HG03575 (cell line): ENCODE measurements around the gene TERT.
"Not testable (repeated sequence)": the region's sequence is repeated elsewhere in the genome, so short reads cannot be mapped to it uniquely, and the experiment has no call there.

Experiments used
- ATAC-seq: cut with Tn5 transposase; IDR thresholded peaks from one replicate; pipeline ENCODE4 v1.9.1; 2021; ENCODE audit not compliant: unreplicated experiment, insufficient number of reproducible peaks, low FRiP score; ENCODE audit errors: extremely low read depth

TERT gene

DNA sequence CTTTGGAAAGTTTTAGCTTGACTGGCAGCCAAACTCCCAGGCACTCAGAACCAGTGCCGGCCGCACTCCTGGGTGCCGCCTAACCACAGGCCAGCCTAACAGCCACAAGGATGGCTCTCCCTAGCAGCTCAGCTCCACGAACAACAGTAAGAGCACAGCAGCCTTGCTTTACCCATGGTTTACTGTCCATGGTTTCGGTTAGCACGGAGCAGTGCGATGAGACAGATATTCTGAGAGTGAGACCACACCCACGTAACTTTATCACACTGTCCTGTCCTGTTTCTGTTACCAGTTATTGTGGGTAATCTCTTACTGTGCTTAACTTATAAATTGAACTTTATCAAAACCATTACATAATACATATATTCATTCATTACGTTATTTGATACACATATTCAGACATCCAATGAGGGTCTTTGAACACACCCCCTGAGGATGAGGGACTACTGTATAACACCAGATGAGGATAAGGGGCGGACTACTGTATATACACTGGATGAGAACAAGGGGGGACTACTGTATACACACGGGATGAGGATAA is 37.7 kb upstream of the TERT start:
- ATAC-seq, result no peak

DNA sequence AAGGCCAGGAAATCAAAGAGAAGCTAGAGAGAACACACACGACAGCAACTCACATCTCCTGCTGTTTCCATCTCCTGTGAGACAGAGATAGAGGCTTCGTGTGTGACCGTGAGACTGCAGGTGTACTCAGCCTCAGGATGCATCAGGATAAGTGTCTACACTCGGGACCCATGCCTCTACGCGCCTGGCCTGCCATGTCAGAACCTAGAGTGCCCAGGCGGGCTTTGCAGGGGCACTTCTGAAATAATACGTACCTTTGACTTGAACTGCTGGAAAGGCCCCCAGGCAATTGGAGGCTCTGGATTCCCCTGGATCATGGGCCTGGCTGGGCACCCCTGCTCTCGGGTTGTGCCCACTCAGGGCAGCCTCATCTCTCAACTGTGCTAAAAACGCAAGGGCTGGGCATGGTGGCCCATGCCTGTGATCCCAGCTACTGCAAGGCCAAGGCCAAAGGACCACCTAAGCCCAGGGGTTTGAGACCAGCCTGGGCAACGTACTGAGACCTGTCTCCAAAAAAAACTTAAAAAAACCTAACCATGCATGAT is 37.1 kb upstream of the TERT start:
- ATAC-seq, result no peak

DNA sequence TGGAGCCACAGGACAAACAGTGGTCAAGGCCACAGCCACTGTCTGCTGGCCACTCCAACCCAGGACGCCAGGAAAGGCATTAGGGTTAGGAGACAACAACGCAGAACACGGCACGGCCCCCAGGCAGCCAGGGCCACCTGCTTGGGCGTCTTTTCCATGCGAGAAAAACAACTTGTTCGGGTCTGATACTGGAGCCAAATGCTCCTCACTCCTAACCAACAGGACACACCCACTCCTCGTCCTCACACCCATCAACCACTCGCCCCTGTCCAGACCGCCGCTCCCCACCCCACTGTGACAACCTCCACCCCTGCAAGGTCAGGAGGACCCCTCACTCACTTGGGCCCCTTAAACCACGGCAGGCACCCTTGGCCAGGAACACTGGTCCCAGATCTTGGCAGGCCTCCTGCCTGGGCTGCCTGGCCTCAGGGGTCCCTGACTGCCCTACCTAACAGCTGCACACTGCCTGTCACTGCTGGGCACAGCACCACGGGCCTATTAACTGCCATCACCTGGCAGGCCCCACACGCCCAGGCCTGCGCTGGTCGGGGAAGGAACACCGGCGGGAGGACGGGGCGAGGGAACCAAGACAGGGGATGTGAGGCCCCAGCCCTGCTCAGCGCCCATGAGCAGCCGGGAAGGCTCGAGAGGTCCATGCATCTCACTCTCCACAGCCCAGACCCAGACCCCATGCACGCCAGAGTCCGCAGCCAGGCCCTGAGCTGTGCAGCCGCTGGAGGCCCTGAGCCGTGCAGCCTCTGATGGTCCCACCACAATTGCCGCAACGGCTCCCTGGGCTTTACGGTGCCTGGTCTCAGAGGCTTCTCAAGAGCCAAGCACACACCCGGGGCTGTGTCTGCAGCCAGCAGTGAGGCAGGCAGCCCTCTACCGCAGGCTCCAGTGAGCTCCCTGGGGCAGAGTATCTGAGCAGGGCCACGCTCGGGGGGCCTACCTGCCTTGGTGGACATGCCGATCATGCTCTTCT is 36.3 kb upstream of the TERT start:
- no peak for ATAC-seq

DNA sequence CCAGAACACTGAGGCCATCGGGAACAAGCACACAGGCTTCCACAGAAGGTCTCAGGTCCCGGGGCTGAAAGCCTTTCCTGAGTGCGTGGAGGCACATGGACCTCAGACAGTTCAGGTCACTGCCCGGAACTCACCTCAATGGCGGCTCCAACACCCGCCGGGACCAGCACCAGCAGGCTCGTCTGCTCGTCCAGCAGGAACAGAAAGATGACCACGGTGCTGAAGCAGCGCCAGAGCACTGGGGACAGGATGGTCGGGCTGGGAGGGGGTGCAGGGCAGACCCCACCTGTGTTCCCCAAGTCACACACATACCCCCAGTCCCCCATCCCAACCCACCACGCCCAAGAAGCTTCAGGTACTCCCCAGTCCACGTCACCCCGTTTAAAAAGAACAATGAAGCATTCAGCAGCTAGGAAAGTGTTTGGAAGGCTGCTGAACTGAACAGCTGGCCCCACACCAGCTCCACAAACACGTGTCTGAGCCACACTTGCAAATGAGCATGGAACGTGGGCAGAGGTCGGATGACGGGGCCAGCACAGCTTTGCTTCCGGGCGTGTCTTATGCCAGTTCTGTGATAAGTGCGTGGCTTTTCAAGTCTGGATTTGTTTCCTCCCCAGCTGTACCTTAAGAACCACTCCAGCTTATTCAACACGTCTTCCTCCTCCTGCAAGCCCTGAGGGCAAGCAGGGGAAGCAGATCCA is 35.4 kb upstream of the TERT start:
- no peak for ATAC-seq

DNA sequence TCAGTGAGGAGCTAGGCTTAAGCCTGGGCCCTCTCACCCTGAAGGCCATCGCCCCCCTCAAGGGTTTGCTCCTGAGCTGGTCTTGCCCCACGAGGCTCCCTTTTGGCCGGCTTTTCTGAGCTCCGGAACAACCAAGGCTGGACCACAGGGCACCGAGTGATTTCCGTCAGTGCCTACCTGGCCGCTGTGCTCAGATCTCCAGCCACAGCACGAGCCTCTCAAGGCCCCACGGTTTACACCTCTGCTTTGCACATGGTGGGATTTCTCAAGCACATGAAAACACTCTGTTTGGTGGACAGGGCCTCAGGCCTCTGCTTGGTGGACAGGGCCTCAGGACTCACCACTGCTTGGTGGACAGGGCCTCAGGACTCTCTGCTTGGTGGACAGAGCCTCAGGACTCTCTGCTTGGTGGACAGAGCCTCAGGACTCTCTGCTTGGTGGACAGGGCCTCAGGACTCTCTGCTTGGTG is 34.3 kb upstream of the TERT start:
- ATAC-seq, result no peak

DNA sequence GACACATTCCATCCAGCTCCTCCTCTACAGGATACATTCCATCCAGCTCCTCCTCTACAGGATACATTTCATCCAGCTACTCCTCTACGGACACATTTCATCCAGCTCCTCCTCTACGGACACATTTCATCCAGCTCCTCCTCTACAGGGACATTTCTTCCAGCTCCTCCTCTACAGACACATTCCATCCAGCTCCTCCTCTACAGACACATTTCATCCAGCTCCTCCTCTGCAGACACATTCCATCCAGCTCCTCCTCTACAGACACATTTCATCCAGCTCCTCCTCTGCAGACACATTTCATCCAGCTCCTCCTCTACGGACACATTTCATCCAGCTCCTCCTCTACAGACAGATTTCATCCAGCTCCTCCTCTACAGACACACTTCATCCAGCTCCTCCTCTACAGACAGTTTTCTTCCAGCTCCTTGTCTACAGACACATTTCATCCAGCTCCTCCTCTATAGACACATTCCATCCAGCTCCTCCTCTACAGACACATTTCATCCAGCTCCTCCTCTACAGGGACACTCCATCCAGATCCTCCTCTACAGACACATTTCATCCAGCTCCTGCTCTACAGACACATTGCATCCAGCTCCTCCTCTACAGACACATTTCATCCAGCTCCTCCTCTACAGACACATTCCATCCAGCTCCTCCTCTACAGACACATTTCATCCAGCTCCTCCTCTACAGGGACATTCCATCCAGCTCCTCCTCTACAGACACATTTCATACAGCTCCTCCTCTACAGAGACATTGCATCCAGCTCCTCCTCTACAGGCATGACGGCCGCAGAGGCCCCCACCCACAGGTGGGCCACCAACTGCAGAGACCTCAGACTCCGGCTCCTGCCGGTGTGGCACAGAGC is 33.6 kb upstream of the TERT start:
- not testable (repeated sequence) for ATAC-seq

DNA sequence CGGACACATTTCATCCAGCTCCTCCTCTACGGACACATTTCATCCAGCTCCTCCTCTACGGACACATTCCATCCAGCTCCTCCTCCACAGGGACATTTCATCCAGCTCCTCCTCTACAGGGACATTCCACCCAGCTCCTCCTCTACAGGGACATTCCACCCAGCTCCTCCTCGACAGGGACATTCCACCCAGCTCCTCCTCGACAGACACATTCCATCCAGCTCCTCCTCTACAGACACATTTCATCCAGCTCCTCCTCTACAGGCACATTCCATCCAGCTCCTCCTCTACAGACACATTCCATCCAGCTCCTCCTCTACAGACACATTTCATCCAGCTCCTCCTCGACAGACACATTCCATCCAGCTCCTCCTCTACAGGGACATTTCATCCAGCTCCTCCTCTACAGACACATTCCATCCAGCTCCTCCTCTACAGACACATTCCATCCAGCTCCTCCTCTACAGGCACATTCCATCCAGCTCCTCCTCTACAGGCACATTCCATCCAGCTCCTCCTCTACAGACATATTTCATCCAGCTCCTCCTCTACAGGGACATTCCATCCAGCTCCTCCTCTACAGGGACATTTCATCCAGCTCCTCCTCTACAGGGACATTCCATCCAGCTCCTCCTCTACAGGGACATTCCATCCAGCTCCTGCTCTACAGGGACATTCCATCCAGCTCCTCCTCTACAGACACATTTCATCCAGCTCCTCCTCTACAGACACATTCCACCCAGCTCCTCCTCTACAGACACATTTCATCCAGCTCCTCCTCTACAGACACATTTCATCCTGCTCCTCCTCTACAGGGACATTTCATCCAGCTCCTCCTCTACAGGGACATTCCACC is 32.3 kb upstream of the TERT start:
- ATAC-seq, result not testable (repeated sequence)

DNA sequence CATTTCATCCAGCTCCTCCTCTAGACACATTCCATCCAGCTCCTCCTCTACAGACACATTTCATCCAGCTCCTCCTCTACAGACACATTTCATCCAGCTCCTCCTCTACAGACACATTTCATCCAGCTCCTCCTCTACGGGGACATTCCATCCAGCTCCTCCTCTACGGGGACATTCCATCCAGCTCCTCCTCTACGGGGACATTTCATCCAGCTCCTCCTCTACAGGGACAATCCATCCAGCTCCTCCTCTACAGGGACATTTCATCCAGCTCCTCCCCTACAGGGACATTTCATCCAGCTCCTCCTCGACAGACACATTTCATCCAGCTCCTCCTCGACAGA is 31.6 kb upstream of the TERT start:
- not testable (repeated sequence) for ATAC-seq

DNA sequence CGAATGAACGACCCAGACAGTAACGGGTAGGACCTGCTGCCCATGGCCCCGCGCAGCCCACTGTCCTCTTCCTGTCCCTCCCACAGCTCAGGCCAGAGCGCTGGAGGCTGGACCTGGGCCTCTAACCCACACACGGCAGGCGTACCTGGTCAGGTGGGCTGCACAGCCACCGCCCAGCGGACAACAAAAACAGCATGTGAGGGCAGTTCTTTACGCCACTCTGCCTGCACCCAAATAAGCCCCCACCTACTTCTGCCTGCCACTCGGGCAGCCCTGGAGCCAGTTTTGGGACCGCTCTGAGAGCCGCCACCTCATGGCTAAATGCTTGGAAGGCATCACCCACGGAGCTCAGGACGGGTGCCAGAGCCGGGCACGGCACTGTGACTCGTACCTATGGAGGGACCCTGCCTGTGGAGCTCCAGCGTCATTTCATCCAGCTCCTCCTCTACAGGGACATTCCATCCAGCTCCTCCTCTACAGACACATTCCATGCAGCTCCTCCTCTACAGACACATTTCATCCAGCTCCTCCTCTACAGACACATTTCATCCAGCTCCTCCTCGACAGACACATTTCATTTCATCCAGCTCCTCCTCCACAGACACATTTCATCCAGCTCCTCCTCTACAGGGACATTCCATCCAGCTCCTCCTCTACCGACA is 31.1 kb upstream of the TERT start:
- ATAC-seq, result no peak

DNA sequence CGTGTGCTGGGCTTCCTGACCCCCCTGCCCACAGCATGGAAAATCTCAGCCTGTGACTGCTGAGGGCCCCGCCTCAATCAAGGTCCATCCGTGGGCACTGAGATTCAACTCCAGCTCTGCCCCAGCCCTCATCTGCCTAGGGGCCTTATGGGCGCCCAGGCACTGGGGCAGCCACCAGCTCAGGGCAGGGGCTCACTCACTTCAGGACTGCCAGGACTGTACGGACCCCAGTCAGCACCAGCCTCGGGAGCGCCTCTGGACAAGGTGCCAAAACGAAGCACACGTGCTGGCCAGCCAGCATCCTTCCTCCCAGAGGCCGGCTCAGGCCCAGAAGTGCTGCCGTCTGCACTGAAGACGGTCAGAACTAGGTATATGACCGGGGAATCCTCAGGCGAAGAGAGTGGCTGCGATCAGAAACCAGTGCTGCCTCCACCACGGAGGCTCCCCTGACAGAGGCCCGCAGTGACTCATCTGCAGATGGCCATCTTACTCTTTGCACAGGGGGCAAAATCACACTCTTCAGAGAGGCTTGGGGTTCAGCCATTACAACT is 30.4 kb upstream of the TERT start:
- ATAC-seq, result no peak

DNA sequence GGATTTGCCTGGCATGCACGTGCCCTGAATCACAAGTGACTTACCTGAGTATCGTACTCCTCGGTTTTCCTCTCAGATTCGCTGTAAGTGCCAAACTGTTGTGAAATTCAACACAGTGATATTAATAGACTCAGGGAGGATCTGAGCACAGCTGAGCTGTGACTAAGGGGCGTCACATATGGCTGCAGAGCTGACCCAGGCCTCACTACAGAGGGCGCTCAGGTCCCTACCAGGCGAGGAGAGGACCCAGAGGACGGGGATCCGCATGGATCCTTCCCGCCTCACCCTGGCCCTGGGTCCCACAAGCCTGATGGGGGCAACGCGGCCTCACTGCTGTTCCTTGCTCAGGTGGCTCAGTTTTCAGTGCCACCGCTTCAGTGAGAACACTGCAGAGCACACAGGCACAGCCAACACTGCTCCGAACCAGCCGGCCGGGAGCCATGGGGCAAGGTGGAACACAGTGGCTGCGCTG is 29.9 kb upstream of the TERT start:
- no peak for ATAC-seq

DNA sequence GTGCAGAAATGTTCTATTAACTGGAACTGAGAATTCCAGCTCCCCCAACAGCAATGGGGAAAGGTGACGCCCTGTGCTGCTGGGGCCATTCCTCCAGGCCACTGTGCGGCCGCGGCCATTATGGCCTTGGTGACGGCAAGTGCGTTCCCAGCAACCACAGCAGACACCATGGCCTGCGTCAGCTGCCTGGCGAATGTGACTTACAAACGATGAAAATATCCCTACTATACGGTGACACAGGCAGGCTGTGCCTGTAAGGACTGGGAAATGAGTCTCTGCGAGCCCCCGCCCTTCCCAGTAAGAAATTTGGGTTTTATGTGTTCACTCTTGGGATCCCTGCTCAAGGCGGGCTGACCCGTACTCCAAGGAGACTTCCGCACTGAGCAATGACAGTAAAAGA is 29.4 kb upstream of the TERT start:
- ATAC-seq, result no peak

DNA sequence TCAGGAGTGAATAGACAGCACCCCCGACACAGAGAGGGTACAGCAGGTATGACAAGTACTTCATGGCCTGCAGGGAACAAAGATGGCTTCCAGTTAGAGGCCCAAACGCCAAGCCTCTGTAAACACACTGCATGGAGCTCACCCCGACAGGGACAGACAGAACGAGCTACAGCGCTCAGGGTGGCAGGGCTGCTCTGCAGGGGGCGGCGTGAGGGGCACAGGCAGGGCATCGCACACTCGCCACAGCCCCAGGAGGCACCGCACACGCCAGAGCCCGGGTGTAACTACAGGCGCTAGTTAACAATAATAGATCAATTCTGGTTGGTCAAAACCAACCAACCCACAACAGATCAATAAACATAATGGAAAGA is 28.9 kb upstream of the TERT start:
- no peak for ATAC-seq

DNA sequence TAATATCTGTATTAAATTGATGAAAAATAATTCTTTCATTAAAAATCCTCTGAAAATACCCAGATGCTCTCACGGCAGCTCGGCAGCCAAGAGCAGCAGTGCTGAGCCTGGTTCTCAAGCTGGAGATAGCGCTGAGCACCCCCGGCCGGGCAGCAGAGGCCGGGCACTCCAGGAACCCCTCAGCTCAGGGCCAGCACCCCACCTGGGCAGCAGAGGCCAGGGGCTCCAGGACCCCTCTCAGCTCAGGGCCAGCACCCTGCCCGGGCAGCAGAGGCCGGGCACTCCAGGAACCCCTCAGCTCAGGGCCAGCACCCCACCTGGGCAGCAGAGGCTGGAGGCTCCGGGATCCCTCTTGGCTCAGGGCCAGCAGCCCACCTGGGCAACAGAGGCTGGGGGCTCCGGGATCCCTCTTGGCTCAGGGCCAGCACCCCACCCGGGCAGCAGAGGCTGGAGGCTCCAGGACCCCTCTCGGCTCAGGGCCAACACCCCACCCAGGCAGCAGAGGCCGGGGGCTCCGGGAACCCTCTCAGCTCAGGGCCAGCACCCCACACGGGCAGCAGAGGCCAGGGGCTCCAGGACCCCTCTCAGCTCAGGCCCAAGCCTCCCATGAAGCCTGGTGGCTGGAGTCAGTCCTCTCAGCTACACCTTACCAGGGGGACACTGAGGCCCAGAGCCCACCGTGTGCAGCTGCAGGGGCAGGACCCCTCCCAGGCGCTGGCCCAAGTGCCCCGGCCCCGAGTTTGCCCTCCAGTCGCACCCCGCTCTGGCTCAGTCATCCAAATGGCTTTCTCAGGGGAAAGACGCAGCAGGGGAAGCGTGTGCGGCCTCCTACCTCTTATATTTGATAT is 28.3 kb upstream of the TERT start:
- ATAC-seq, result no peak

DNA sequence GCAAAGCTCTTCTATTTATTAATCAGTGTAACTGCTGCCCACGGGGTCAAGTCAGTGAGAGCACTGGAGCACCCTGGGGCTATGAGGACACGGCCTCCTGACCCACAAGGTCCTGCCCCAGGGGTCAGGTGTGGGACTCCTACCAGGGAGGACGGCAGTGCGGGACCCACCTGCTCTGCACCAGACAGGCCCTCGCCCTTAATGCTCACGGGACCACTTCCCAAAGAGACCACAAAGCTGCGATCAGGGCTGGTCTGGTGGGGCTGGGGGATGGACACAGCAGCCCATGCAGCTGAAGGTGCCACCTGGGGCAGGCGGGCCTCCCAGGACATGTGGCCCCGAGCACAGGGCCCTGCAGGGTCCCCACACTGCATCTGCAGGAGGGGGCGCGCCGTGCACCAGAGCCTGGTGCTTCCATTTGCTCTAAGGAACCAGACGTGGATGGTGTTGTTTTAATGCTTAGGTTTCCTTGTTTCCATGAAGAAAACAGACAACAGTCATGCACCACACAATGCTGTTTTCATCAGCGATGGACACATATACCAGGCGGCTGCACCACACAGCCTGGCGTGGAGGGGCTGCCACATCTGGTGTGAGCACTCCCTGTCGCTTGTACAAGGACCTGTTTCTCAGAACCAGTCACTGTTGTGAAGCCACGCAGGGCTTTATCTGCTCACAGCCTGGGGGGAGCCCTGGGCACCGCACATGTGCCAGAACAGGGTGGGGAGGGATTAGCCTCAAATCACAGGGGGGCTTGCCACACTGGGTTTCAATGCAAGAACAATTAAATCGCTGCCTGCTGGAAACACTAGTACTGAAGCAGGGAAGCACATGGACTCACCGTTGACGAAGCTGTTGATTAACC is 27.4 kb upstream of the TERT start:
- no peak for ATAC-seq
